Measurements from ENCODE around the gene UBXN10.
A peak's percentile ranks its signal among the peaks of the same experiment; 100 is the strongest.
"Not testable (repeated sequence)": the region's sequence is repeated elsewhere in the genome, so short reads cannot be mapped to it uniquely, and the experiment has no call there.

UBXN10 gene

GRCh38 chr1:20202166-20202565, 16.3 kb downstream of the UBXN10 start:
- DNase-seq (ENCODE audit: low spot score): no peak

GRCh38 chr1:20207546-20207945, 21.6 kb downstream of the UBXN10 start:
- no peak for DNase-seq (ENCODE audit: low spot score)

GRCh38 chr1:20209471-20209870, 23.6 kb downstream of the UBXN10 start:
- no peak for DNase-seq (ENCODE audit: low spot score)

- DNase-seq (ENCODE audit: low spot score): no peak
Measured at GRCh38 chr1:20210736-20211460, 25.0 kb downstream of the UBXN10 start.

- DNase-seq (ENCODE audit: low spot score): peak; percentile 84
Measured at GRCh38 chr1:20211511-20211931, 25.6 kb downstream of the UBXN10 start.

GRCh38 chr1:20212085-20212684, 26.3 kb downstream of the UBXN10 start:
- DNase-seq (ENCODE audit: low spot score): peak; percentile 7

- DNase-seq (ENCODE audit: low spot score): peak; percentile 95
Measured at GRCh38 chr1:20212685-20213331, 26.9 kb downstream of the UBXN10 start.

GRCh38 chr1:20215716-20216115, 29.8 kb downstream of the UBXN10 start:
- no peak for DNase-seq (ENCODE audit: low spot score)

- peak; percentile 40 for DNase-seq (ENCODE audit: low spot score)
Measured at GRCh38 chr1:20216574-20216973, 30.7 kb downstream of the UBXN10 start.

GRCh38 chr1:20219053-20219452, 33.2 kb downstream of the UBXN10 start:
- not testable (repeated sequence) for DNase-seq (ENCODE audit: low spot score)

- DNase-seq (ENCODE audit: low spot score): no peak
Measured at GRCh38 chr1:20220036-20220435, 34.1 kb downstream of the UBXN10 start.

- no peak for DNase-seq (ENCODE audit: low spot score)
Measured at GRCh38 chr1:20223106-20223505, 37.2 kb downstream of the UBXN10 start.

- DNase-seq (ENCODE audit: low spot score): no peak
Measured at GRCh38 chr1:20223551-20224419, 37.9 kb downstream of the UBXN10 start.

GRCh38 chr1:20224546-20224945, 38.6 kb downstream of the UBXN10 start:
- no peak for DNase-seq (ENCODE audit: low spot score)

- no peak for DNase-seq (ENCODE audit: low spot score)
Measured at GRCh38 chr1:20227704-20228103, 41.8 kb downstream of the UBXN10 start.

GRCh38 chr1:20228314-20228825, 42.5 kb downstream of the UBXN10 start:
- no peak for DNase-seq (ENCODE audit: low spot score)

- no peak for DNase-seq (ENCODE audit: low spot score)
Measured at GRCh38 chr1:20229171-20229570, 43.3 kb downstream of the UBXN10 start.

GRCh38 chr1:20232564-20232963, 46.7 kb downstream of the UBXN10 start:
- DNase-seq (ENCODE audit: low spot score): not testable (repeated sequence)

- DNase-seq (ENCODE audit: low spot score): peak; percentile 19
Measured at GRCh38 chr1:20233394-20233793, 47.5 kb downstream of the UBXN10 start.

- DNase-seq (ENCODE audit: low spot score): no peak
Measured at GRCh38 chr1:20233866-20234265, 48.0 kb downstream of the UBXN10 start.

- peak; percentile 50 for DNase-seq (ENCODE audit: low spot score)
Measured at GRCh38 chr1:20234788-20235535, 49.1 kb downstream of the UBXN10 start.
